Measurements from ENCODE around the gene PPP1R3D.
"Not testable (repeated sequence)": the region's sequence is repeated elsewhere in the genome, so short reads cannot be mapped to it uniquely, and the experiment has no call there.

Gene PPP1R3D
- 4.5 to 20.8 (median 18.2) reads per million in 17 experiments for total RNA-seq

GRCh38 chr20:59940129-59940955 lies at the start of gene PPP1R3D, which contains the start of gene FAM217B:
PPP1R3D (minus strand) TSS chr20:59940305; CDS start chr20:59939931, 374 bp downstream.
FAM217B (plus strand) TSS chr20:59940389; CDS start chr20:59943944, 3,555 bp downstream.
- peak; percentile 97 to 99 (median 98) for DNase-seq

- no peak for DNase-seq
Measured at GRCh38 chr20:59988141-59988540, 48.0 kb upstream of the PPP1R3D start.

- DNase-seq: no peak
Measured at GRCh38 chr20:59987135-59987534, 47.0 kb upstream of the PPP1R3D start.

GRCh38 chr20:59985864-59986263 lies 45.8 kb upstream of the PPP1R3D start:
- DNase-seq: no peak

GRCh38 chr20:59985164-59985563 lies 45.1 kb upstream of the PPP1R3D start:
- no peak for DNase-seq

- peak; percentile 26 to 68 (median 44) for DNase-seq
Measured at GRCh38 chr20:59984541-59984940, 44.4 kb upstream of the PPP1R3D start.

GRCh38 chr20:59983076-59983475 lies 43.0 kb upstream of the PPP1R3D start:
- no peak for DNase-seq

- DNase-seq: no peak
Measured at GRCh38 chr20:59977086-59977485, 37.0 kb upstream of the PPP1R3D start.

- DNase-seq: no peak
Measured at GRCh38 chr20:59976156-59976782, 36.2 kb upstream of the PPP1R3D start.

- DNase-seq: peak; percentile 42 to 55 (median 50)
Measured at GRCh38 chr20:59972037-59972801, 32.1 kb upstream of the PPP1R3D start.

- no peak for DNase-seq
Measured at GRCh38 chr20:59971428-59971827, 31.3 kb upstream of the PPP1R3D start.

GRCh38 chr20:59966428-59966827 lies 26.3 kb upstream of the PPP1R3D start:
- no peak for DNase-seq

- DNase-seq: no peak
Measured at GRCh38 chr20:59962155-59962554, 22.1 kb upstream of the PPP1R3D start.

- DNase-seq: no peak
Measured at GRCh38 chr20:59961423-59961822, 21.3 kb upstream of the PPP1R3D start.

- DNase-seq: no peak
Measured at GRCh38 chr20:59958626-59959025, 18.5 kb upstream of the PPP1R3D start.

- no peak for DNase-seq
Measured at GRCh38 chr20:59958123-59958522, 18.0 kb upstream of the PPP1R3D start, which contains the start of gene CDH26. CDH26 (plus strand) TSS chr20:59958423; CDS start chr20:59958727, 304 bp downstream.

- not testable (repeated sequence) for DNase-seq
Measured at GRCh38 chr20:59957568-59957967, 17.5 kb upstream of the PPP1R3D start.

GRCh38 chr20:59955131-59955796 lies 15.2 kb upstream of the PPP1R3D start:
- peak; percentile 15 to 56 (median 30) for DNase-seq

GRCh38 chr20:59954718-59955117 lies 14.6 kb upstream of the PPP1R3D start:
- no peak for DNase-seq

GRCh38 chr20:59949911-59950310 lies 9.8 kb upstream of the PPP1R3D start:
- DNase-seq: no peak

GRCh38 chr20:59948828-59949720 lies 9.0 kb upstream of the PPP1R3D start:
- peak; percentile 55 to 77 (median 61) for DNase-seq
